Prostate gland (tissue), 2 donors: ENCODE results near the gene USP38. TPM values are rescaled to one million over a fixed set of nuclear protein-coding genes. Genes with fewer than 3 reads are reported as not detected.

Experiments used
- DNase-seq: peaks from one replicate; pipeline ENCODE4 v3.0.0-alpha.2; 2019; ENCODE audit warnings: low spot score
- H3K27ac ChIP-seq, 2 donors: fragments of 200-600 bp; sonication (generic); 2 replicates each; pipeline ENCODE4 v1.5.1; 2017 to 2019
- H3K27me3 ChIP-seq: fragments of 200-600 bp; sonication (generic); replicated peaks from 2 replicates; pipeline ENCODE4 v1.5.1; 2019; ENCODE audit not compliant: insufficient read depth
- H3K36me3 ChIP-seq, 2 donors: fragments of 200-600 bp; sonication (generic); 1 replicate in 1 of 2; 2 replicates in 1 of 2; pipeline versions ENCODE4 v1.5.1 to v1.8.1; 2017 to 2019
- H3K4me1 ChIP-seq: fragments of 200-600 bp; sonication (generic); replicated peaks from 2 replicates; pipeline ENCODE4 v1.5.1; 2019
- H3K4me3 ChIP-seq, 2 donors: fragments of 200-600 bp; sonication (generic); 2 replicates each; pipeline ENCODE4 v1.5.1; 2017 to 2019
- H3K9me3 ChIP-seq: fragments of 200-600 bp; sonication (generic); 2 replicates; pipeline ENCODE4 v1.5.1; 2017
- POLR2A ChIP-seq: fragments of 450-650 bp; IDR thresholded peaks from one replicate; pipeline ENCODE4 v1.6.1; 2016; ENCODE audit warnings: antibody characterized with exemption, mild to moderate bottlenecking
- POLR2AphosphoS5 ChIP-seq: sonication (generic); formaldehyde crosslinking; IDR thresholded peaks from one replicate; pipeline ENCODE4 v1.6.1; 2017; ENCODE audit warnings: antibody characterized with exemption
- WGBS: methylation state at CpG from one replicate; pipeline ENCODE4 v1.1.5; 2018; 5-methylcytosine and 5-hydroxymethylcytosine counted together
- intact Hi-C: fragments of 100-400 bp; cut with DNase I; formaldehyde crosslinking; loops from one replicate; pipeline ENCODE4 v1.14.2; 2022
- total RNA-seq, 2 donors: library from RNA; depleted of rRNA; stranded (reverse); fragments of >200 nt; gene quantifications; one replicate each; pipeline ENCODE4 v1.1.0, GENCODE V29; 2016
- TF ChIP-seq, protein P1 (sequence below), 4 experiments: fragments of 200-600 bp in 2 of 4; fragments of 450-650 bp in 2 of 4; sonication (generic) in 2 of 4; IDR thresholded peaks; 1 replicate in 3 of 4; 2 replicates in 1 of 4; pipeline ENCODE4 v1.5.1; 2016 to 2019; ENCODE audit warnings: antibody characterized with exemption in 4 of 4, mild to moderate bottlenecking in 2 of 4, moderate library complexity in 2 of 4

The USP38 gene
- total RNA-seq, 2 donors from 2014 or later: 19.1 to 21.2 TPM

DNA sequence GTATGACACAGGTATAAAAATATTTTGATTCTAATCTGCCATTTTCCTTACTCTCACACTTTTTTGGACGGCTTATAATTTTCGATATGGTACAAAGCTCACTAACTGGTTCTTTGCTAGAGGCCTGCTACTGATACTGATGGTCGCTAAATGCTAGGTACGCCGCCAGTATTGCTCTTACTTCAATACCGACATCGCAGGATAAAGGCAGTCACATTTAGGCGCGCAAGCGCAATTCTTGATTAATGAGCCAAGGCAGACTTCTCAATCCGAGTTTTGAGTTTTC is 557 bp upstream of the USP38 start:
- Histone ChIP-seq H3K9me3 (no peaks in the 10 kb centered on the region), H3K27ac (peak overlapping the region; percentile 89 to 95), H3K27me3 (no peaks in the 10 kb centered on the region), H3K4me1 (no peaks in the 10 kb centered on the region), H3K4me3 (peak overlapping the region; percentile 83 to 92), H3K36me3 (no peaks in the 10 kb centered on the region)
- no peak for DNase-seq
- TF ChIP-seq POLR2AphosphoS5 (no peak), POLR2A (no peak)
- TF ChIP-seq, protein P1, sequence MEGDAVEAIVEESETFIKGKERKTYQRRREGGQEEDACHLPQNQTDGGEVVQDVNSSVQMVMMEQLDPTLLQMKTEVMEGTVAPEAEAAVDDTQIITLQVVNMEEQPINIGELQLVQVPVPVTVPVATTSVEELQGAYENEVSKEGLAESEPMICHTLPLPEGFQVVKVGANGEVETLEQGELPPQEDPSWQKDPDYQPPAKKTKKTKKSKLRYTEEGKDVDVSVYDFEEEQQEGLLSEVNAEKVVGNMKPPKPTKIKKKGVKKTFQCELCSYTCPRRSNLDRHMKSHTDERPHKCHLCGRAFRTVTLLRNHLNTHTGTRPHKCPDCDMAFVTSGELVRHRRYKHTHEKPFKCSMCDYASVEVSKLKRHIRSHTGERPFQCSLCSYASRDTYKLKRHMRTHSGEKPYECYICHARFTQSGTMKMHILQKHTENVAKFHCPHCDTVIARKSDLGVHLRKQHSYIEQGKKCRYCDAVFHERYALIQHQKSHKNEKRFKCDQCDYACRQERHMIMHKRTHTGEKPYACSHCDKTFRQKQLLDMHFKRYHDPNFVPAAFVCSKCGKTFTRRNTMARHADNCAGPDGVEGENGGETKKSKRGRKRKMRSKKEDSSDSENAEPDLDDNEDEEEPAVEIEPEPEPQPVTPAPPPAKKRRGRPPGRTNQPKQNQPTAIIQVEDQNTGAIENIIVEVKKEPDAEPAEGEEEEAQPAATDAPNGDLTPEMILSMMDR (IDR thresholded peaks at IDR 0.05): no peak
- under 1% methylated on average over 11 of the region's 11 CpGs for WGBS
- intact Hi-C loops: no loop called here

DNA sequence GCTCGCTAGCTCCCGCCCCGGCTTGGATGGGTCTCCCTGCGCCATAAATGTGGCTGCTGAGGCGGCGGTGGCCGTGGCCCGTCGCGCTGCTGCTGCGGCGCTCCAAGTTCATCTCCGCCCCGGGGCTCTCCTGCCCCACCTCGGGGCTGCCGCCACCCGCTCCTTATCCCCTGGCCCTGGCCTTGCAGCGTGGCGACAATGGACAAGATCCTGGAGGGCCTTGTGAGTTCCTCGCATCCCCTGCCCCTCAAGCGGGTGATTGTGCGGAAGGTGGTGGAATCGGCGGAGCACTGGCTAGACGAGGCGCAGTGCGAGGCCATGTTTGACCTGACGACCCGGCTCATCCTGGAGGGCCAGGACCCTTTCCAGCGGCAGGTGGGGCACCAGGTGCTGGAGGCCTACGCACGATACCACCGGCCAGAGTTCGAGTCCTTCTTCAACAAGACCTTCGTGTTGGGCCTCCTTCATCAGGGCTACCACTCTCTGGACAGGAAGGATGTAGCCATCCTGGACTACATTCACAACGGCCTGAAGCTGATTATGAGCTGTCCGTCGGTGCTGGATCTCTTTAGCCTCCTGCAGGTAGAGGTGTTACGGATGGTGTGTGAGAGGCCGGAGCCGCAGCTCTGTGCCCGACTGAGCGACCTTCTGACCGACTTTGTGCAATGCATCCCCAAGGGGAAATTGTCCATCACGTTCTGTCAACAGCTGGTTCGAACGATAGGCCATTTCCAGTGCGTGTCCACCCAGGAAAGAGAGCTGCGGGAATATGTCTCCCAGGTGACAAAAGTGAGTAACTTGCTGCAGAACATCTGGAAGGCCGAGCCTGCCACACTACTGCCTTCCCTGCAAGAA is 763 bp downstream of the USP38 start:
- intact Hi-C loops: no loop called here
- under 1% methylated on average over 50 of the region's 50 CpGs for WGBS
- TF ChIP-seq POLR2AphosphoS5: no peak
- TF ChIP-seq, protein P1 (IDR thresholded peaks at IDR 0.05): no peak
- Histone ChIP-seq H3K27me3 (no peaks in the 10 kb centered on the region), H3K9me3 (no peaks in the 10 kb centered on the region), H3K27ac (peak overlapping the region; percentile 89 to 95), H3K4me1 (no peaks in the 10 kb centered on the region), H3K4me3 (peak overlapping the region; percentile 83 to 92), H3K36me3 (no peaks in the 10 kb centered on the region)
- peak; percentile 6 for DNase-seq

DNA sequence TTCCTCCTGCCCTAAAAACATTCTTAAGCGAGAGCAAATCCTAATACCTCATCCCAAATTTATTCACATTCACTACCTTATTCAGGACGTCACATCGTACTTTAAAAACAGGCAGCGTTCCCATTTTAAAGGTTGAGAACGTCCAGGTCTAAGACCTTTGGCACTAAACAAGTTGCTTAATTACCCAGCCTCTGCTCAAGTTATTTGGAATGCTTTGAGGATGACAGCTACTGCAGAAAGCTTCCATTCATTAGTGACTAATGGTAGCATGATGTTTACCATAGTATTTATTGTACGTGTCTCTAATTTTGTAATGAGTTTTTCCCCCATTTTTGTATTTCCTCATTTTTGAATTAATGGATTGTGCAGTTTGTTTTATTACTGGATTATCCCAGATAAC is 1.5 kb downstream of the USP38 start:
- no peak for DNase-seq
- Histone ChIP-seq H3K36me3 (no peaks in the 10 kb centered on the region), H3K27ac (no peak overlapping the region), H3K4me3 (peak overlapping the region; percentile 83 to 92), H3K4me1 (no peaks in the 10 kb centered on the region), H3K9me3 (no peaks in the 10 kb centered on the region), H3K27me3 (no peaks in the 10 kb centered on the region)
- WGBS: 3% methylated on average over 6 of the region's 6 CpGs
- no peak for TF ChIP-seq POLR2A
- TF ChIP-seq POLR2AphosphoS5: no peak
- TF ChIP-seq, protein P1 (IDR thresholded peaks at IDR 0.05): no peak
- intact Hi-C loops: no loop called here

DNA sequence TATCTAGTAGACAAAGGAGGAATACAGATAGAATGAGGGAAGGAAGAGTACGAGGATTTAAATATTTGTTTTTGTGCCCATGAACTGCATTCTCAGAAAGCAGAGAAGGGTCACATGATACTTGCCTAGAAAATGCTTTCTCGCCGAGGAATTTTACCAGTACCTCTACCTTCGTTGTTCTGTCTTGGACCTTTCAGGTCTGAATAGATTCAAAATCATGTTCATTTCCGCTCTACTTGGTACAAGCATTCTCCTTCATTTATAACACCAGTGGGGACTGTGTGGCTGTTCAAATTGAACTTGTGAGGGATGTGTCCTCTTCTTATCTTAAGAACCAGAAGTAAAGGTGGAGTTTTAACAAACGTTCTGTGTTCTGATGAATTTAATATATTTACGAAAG is 1.9 kb downstream of the USP38 start:
- H3K4me3 ChIP-seq: peak overlapping the region; percentile 83 to 92
- H3K4me1 ChIP-seq: no peaks in the 10 kb centered on the region
- no peak for DNase-seq
- 5% methylated on average over 7 of the region's 7 CpGs for WGBS
- intact Hi-C loops: no loop called here
- no peak for TF ChIP-seq POLR2A
- TF ChIP-seq, protein P1 (IDR thresholded peaks at IDR 0.05): no peak
- H3K27me3 ChIP-seq: no peaks in the 10 kb centered on the region
- no peak overlapping the region for H3K27ac ChIP-seq
- no peaks in the 10 kb centered on the region for H3K9me3 ChIP-seq
- no peaks in the 10 kb centered on the region for H3K36me3 ChIP-seq
